HG02943 (cell line): Measurements from ENCODE around the gene NFKB2.

Experiments
- ATAC-seq: cut with Tn5 transposase; IDR thresholded peaks from one replicate; pipeline ENCODE4 v1.9.1; 2021; ENCODE audit warnings: mild to moderate bottlenecking, low read depth, moderate library complexity; ENCODE audit not compliant: unreplicated experiment

NFKB2 gene

GRCh38 chr10:102444851-102445250 lies 49.3 kb downstream of the NFKB2 start:
- ATAC-seq: no peak

DNA sequence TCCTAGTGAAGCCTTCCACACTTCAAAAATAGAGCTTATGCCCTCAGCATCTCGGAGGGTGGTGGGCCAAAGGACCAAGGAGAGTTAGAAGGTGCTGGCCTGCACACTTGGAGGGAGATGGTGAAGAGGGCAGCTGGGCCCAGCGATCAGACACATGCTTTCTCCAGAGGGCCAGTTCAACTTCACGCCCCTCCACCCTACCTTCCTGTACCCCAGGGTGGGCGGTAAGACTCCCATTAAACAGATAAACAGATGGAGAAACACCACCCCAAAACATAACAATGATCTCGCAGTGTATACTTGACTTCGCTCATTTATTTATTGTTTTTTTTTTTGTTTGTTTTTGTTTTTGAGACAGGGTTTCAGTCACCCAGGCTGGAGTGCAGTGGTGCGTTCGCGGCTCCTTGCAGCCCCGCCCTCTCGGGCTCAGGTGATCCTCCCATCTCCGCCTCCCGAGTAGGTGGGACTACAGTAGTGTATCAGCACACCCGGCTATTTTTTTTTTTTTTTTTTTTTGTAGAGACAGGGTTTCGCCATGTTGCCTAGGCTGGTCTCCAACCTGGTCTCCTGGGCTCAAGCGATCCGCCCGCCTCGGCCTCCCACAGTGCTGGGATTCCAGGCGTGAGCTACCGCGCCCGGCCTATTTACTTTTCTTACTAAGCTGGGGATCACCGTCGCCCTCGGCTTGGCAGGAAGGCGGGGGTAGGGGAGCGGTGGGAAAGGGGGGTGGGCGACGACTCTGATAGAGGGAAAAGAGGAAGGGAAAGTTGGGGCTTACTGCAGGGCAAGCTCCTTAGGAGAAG lies 54.0 kb downstream of the NFKB2 start:
- ATAC-seq: no peak

DNA sequence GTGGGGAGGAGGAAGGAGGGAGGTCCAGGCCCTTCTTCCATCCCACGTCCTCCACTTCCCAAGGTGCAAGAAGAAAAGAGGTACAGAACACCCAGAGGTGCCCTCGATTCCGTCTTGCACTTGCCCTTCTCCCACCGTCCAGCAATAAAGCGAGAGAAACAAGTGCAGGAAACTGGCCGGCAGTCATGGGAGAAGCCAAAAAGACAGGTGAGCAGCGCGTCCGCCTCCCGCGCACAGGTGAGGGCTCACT lies 54.5 kb downstream of the NFKB2 start:
- no peak for ATAC-seq

GRCh38 chr10:102450374-102451104 lies 55.0 kb downstream of the NFKB2 start:
- ATAC-seq: peak; percentile 55

DNA sequence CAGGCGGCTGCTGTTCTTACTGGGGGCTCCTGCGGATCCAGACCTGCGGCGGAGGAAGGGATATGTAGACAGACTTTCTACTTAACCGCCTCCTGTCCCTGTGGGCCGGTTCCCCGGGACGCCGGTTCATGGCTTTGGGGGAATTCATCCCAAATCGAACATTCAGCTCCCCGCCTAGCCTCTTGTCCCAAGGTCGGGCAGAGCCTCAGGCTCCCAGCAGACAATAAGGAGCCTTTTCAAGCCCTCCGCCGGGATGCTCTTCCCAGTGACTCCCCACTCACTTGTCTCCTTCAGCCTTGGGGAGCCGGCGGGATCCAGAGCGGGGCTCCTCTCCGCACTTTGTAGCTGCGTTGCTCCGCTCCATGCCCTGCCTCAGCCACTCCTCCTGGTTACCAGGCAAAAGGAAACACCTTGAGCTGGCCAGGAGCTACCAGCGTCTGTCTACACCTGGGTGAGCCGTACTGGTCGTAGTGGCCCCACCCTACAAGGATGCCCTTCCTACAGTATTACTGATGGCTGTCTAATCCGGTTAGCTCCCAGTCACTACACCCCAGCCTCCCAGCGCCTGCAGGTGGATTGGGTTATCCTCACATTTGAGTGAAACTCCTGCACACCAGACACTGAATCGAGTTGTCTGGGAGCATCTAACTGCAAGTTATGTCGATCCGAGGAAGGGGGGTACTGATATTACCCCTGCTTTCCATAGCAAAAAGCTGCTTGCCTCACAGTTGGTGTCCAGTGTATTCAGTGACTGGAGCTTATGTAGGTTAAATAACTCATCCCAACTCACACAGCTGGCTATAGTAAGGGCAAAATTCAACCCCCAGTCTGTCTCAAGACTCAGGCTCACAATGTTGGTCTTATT lies 55.8 kb downstream of the NFKB2 start, which contains the start of gene C10orf95:
TSS of gene C10orf95 (minus strand) at position 439 of the 865 bp plus-strand sequence. CDS start 450 bp downstream, outside the sequence.
- no peak for ATAC-seq
